Activated CD4-positive, alpha-beta memory T cell treated with anti-CD3 and anti-CD28 coated beads for 36 hours (primary cell): ENCODE measurements around the gene RAD51. TPM values are rescaled to one million over a fixed set of nuclear protein-coding genes. Genes with fewer than 3 reads are reported as not detected.

Source experiments
- CTCF ChIA-PET: fragments of 350-600 bp; sonication (Branson Sonifier 250); formaldehyde crosslinking; loops from one replicate; lab custom pipeline; 2021; ENCODE audit warnings: antibody characterized with exemption, inconsistent platforms; lab: Charles Lee
- POLR2A ChIA-PET: fragments of 350-600 bp; sonication (Branson Sonifier 250); formaldehyde crosslinking; loops from one replicate; lab custom pipeline; 2021; ENCODE audit warnings: antibody characterized with exemption; lab: Charles Lee
- DNase-seq: peaks from one replicate; pipeline ENCODE4 v3.0.0-alpha.2; 2020
- H3K27ac Mint-ChIP-seq: one replicate; pipeline ENCODE4 v1.8.0; 2021; ENCODE audit warnings: mixed read lengths
- H3K27me3 Mint-ChIP-seq: one replicate; pipeline ENCODE4 v1.8.0; 2021; ENCODE audit warnings: mixed read lengths
- H3K36me3 Mint-ChIP-seq: one replicate; pipeline ENCODE4 v1.8.0; 2021; ENCODE audit warnings: mixed read lengths
- H3K4me1 Mint-ChIP-seq: one replicate; pipeline ENCODE4 v1.8.0; 2021; ENCODE audit warnings: low read depth, mixed read lengths
- H3K4me3 Mint-ChIP-seq: one replicate; pipeline ENCODE4 v1.8.0; 2021; ENCODE audit warnings: mild to moderate bottlenecking, mixed read lengths
- H3K9me3 Mint-ChIP-seq: one replicate; pipeline ENCODE4 v1.8.0; 2021; ENCODE audit warnings: mixed read lengths
- intact Hi-C: fragments of 100-400 bp; cut with micrococcal nuclease; formaldehyde crosslinking; loops from one replicate; pipeline ENCODE4 v1.15.1; 2023
- total RNA-seq, 2 experiments: library from RNA; stranded (reverse); gene quantifications; one replicate each; pipeline ENCODE4 v1.2.3, GENCODE V29; 2021

The RAD51 gene
- total RNA-seq, 2 experiments from 2014 or later = 67.1 to 70.0 TPM

GRCh38 chr15:40722354-40722753 lies 27.4 kb downstream of the RAD51 start:
- Mint-ChIP-seq H3K9me3 (no peaks in the 10 kb centered on the region), H3K27ac (no peak overlapping the region), H3K36me3 (peaks cover 31% of the 10 kb centered on the region), H3K4me3 (no peak overlapping the region), H3K27me3 (no peaks in the 10 kb centered on the region), H3K4me1 (peaks cover 14% of the 10 kb centered on the region)
- POLR2A ChIA-PET = interaction anchor here (0.6 kb wide), 1 partner anchor 43 kb away, joined by 5 read pairs; no protein-coding TSS in a partner anchor
- no peak for DNase-seq
- CTCF ChIA-PET = interaction anchor here (0.8 to 1.3 kb wide), 3 partner anchors 17 to 136 kb away, joined by 3 to 7 read pairs (median 3); no protein-coding TSS in a partner anchor
- intact Hi-C loops = loop anchor here (2.0 kb wide), 1 partner anchor 28 kb away; the partner anchor contains the start of gene RAD51

GRCh38 chr15:40722934-40723333 lies 28.0 kb downstream of the RAD51 start:
- Mint-ChIP-seq H3K27ac (no peak overlapping the region), H3K9me3 (no peaks in the 10 kb centered on the region), H3K36me3 (peaks cover 26% of the 10 kb centered on the region), H3K4me3 (no peak overlapping the region), H3K4me1 (peaks cover 14% of the 10 kb centered on the region), H3K27me3 (no peaks in the 10 kb centered on the region)
- DNase-seq = no peak
- ChIA-PET CTCF (interaction anchor here (0.8 to 1.3 kb wide), 3 partner anchors 18 to 136 kb away, joined by 3 to 7 read pairs (median 3); no protein-coding TSS in a partner anchor), POLR2A (interaction anchor here (0.6 kb wide), 1 partner anchor 43 kb away, joined by 5 read pairs; no protein-coding TSS in a partner anchor)
- intact Hi-C loops = loop anchor here (2.0 kb wide), 1 partner anchor 28 kb away; the partner anchor contains the start of gene RAD51

- H3K36me3 Mint-ChIP-seq = peaks cover 28% of the 10 kb centered on the region
- DNase-seq = no peak
- no peaks in the 10 kb centered on the region for H3K27me3 Mint-ChIP-seq
- H3K9me3 Mint-ChIP-seq = no peaks in the 10 kb centered on the region
- intact Hi-C loops = loop anchor here (2.0 kb wide), 1 partner anchor 29 kb away; the partner anchor contains the start of gene RAD51
- no peak overlapping the region for H3K4me3 Mint-ChIP-seq
- H3K4me1 Mint-ChIP-seq = peaks cover 14% of the 10 kb centered on the region
- ChIA-PET POLR2A (interaction anchor here (0.7 kb wide), 1 partner anchor 9 kb away, joined by 3 read pairs; no protein-coding TSS in a partner anchor), CTCF (interaction anchor here (0.5 to 1.3 kb wide), 4 partner anchors 9 to 137 kb away, joined by 3 to 7 read pairs (median 4); no protein-coding TSS in a partner anchor)
- H3K27ac Mint-ChIP-seq = no peak overlapping the region
Observed at GRCh38 chr15:40723919-40724318, 28.9 kb downstream of the RAD51 start.

- H3K4me3 Mint-ChIP-seq = no peak overlapping the region
- intact Hi-C loops = no loop called here
- no peak overlapping the region for H3K27ac Mint-ChIP-seq
- POLR2A ChIA-PET = no interaction called here
- no peaks in the 10 kb centered on the region for H3K4me1 Mint-ChIP-seq
- DNase-seq = no peak
- no peaks in the 10 kb centered on the region for H3K9me3 Mint-ChIP-seq
- no peaks in the 10 kb centered on the region for H3K27me3 Mint-ChIP-seq
- H3K36me3 Mint-ChIP-seq = peaks cover 47% of the 10 kb centered on the region
- CTCF ChIA-PET = interaction anchor here (1.2 to 2.3 kb wide), 3 partner anchors 12 to 52 kb away, joined by 3 to 7 read pairs (median 5); no protein-coding TSS in a partner anchor
Observed at GRCh38 chr15:40731034-40731433, 36.1 kb downstream of the RAD51 start.

DNA sequence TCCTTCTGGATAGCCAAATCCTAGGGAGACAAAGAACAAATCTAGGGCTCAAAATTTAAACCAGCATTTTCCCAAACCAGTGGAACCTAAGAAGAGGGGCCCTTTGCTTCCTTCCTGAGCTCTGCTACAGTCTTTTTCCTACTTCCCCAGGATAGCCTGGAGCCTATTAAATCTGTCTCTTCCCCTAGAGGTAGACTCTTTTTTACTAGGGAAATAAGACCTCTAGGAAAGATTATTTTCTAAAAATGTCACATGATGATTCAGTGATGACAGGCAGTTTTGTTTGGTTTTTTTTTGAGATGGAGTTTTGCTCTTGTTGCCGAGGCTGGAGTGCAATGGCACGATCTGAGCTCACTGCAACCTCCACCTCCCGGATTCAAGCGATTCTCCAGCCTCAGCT lies 41.6 kb downstream of the RAD51 start:
- no peaks in the 10 kb centered on the region for H3K27me3 Mint-ChIP-seq
- no peak for DNase-seq
- no peaks in the 10 kb centered on the region for H3K9me3 Mint-ChIP-seq
- intact Hi-C loops = no loop called here
- H3K36me3 Mint-ChIP-seq = peaks cover 44% of the 10 kb centered on the region
- ChIA-PET CTCF (no interaction called here), POLR2A (no interaction called here)
- no peaks in the 10 kb centered on the region for H3K4me1 Mint-ChIP-seq
- H3K4me3 Mint-ChIP-seq = no peak overlapping the region
- H3K27ac Mint-ChIP-seq = peak overlapping the region; percentile 5

DNA sequence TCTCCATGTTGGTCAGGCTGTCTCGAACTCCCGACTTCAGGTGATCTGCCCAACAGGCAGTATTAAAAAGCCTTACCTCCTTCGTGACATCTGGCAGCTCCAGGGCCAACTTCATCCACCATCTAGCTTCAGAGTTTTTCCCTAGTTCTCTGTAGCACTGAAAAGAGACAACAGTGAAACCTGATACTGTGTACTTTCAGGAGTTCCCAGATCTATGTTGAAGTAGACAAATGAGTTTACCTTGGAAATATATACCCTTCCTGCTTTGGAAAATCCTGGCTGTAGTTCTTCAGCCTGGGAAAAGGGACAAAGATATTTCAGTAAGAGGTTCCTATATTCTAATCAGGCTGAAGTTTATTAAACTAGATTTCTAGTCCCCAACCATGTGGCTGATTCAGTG lies 42.1 kb downstream of the RAD51 start:
- DNase-seq = no peak
- Mint-ChIP-seq H3K27me3 (no peaks in the 10 kb centered on the region), H3K9me3 (no peaks in the 10 kb centered on the region), H3K27ac (no peak overlapping the region), H3K4me3 (no peak overlapping the region), H3K4me1 (no peaks in the 10 kb centered on the region), H3K36me3 (peaks cover 40% of the 10 kb centered on the region)
- intact Hi-C loops = no loop called here
- POLR2A ChIA-PET = no interaction called here
- CTCF ChIA-PET = no interaction called here

DNA sequence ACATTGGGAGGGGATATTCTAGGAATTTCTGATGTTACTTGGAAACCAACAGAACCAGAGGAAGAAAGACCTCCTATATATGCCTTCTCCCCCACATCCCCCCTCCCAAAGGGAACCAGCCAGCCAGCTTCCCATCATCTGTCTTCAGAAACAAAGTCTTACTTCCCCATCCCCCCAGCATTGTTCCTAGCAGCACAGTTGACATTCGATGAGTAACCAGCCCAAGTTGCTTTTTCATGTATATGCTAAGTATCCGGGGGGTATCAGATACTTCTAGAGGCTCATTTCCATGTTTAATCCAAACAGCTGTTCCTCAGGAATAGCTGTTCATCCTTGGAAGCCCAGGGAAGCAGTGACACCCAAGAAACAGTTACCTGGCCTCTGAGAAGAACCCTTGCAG lies 44.1 kb downstream of the RAD51 start:
- ChIA-PET POLR2A (interaction anchor here (0.7 kb wide), 1 partner anchor 44 kb away, joined by 3 read pairs; the partner anchor contains the start of gene RAD51), CTCF (interaction anchor here (1.0 to 1.6 kb wide), 3 partner anchors 43 to 151 kb away, joined by 3 to 9 read pairs (median 3); no protein-coding TSS in a partner anchor)
- Mint-ChIP-seq H3K9me3 (no peaks in the 10 kb centered on the region), H3K4me3 (no peak overlapping the region), H3K36me3 (peaks cover 44% of the 10 kb centered on the region), H3K27ac (no peak overlapping the region), H3K4me1 (peaks cover 15% of the 10 kb centered on the region), H3K27me3 (no peaks in the 10 kb centered on the region)
- DNase-seq = no peak
- intact Hi-C loops = no loop called here

DNA sequence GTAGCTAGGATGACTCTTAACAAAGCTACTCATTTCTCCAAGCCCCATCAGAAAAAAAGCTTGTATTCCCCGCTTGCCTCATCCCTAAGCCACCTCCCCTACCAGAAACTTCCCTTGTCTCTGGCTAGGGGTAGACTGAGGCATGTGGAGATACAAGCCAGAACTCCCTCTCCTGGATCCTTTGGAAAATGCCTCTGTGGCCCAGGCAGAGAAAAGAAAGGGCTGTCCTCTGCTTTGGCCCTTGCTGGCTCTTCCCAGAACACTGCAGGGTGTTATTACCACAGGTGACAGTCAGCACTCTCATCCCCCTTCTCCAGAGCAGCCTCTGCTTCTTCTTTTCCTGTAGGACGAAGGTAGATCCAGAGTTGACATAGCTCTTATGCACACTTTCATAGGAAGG lies 44.9 kb downstream of the RAD51 start:
- H3K4me1 Mint-ChIP-seq = peaks cover 23% of the 10 kb centered on the region
- ChIA-PET CTCF (interaction anchor here (1.0 to 1.6 kb wide), 2 partner anchors 43 to 151 kb away, joined by 3 to 9 read pairs; no protein-coding TSS in a partner anchor), POLR2A (interaction anchor here (0.6 kb wide), 1 partner anchor 72 kb away, joined by 5 read pairs; no protein-coding TSS in a partner anchor)
- peaks cover 40% of the 10 kb centered on the region for H3K36me3 Mint-ChIP-seq
- no peaks in the 10 kb centered on the region for H3K27me3 Mint-ChIP-seq
- H3K9me3 Mint-ChIP-seq = no peaks in the 10 kb centered on the region
- no peak overlapping the region for H3K27ac Mint-ChIP-seq
- no peak overlapping the region for H3K4me3 Mint-ChIP-seq
- intact Hi-C loops = loop anchor here (5.0 kb wide), 1 partner anchor 152 kb away; the partner anchor contains the start of gene VPS18
- no peak for DNase-seq

DNA sequence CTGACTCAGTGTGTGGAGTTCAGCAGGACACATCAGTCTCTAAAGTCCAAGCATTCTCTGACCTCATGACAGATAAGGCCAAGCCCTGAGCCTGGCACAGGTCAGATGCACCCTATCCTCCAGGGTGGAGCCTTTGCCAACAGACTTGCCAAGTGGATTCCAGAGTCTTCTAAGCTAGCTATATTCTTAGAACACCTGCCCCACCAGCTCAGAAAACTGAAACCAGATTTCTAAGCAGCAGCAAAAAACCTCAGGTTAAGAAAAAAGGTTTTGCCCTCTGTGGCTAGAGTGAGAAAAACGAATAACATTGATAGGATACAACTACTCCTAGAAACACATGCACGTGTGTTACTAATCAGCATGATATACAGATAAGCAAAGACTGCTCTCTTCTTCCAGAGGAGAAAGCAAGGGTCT lies 48.5 kb downstream of the RAD51 start:
- Mint-ChIP-seq H3K36me3 (peaks cover 31% of the 10 kb centered on the region), H3K27me3 (no peaks in the 10 kb centered on the region), H3K4me3 (no peak overlapping the region), H3K9me3 (no peaks in the 10 kb centered on the region), H3K4me1 (peaks cover 29% of the 10 kb centered on the region), H3K27ac (peak overlapping the region; percentile 89)
- DNase-seq = peak; percentile 19
- ChIA-PET POLR2A (interaction anchor here (0.6 to 2.6 kb wide), 6 partner anchors 8 to 50 kb away, joined by 3 to 16 read pairs (median 4); partner anchors contain the start of genes C15orf62, RAD51 and RMDN3), CTCF (interaction anchor here (0.6 to 5.3 kb wide), 11 partner anchors 12 to 178 kb away, joined by 3 to 34 read pairs (median 4); partner anchors contain the start of genes RAD51 and VPS18)
- intact Hi-C loops = loop anchor here (1.0 to 5.0 kb wide), 2 partner anchors 49 to 149 kb away; partner anchors contain the start of gene VPS18

DNA sequence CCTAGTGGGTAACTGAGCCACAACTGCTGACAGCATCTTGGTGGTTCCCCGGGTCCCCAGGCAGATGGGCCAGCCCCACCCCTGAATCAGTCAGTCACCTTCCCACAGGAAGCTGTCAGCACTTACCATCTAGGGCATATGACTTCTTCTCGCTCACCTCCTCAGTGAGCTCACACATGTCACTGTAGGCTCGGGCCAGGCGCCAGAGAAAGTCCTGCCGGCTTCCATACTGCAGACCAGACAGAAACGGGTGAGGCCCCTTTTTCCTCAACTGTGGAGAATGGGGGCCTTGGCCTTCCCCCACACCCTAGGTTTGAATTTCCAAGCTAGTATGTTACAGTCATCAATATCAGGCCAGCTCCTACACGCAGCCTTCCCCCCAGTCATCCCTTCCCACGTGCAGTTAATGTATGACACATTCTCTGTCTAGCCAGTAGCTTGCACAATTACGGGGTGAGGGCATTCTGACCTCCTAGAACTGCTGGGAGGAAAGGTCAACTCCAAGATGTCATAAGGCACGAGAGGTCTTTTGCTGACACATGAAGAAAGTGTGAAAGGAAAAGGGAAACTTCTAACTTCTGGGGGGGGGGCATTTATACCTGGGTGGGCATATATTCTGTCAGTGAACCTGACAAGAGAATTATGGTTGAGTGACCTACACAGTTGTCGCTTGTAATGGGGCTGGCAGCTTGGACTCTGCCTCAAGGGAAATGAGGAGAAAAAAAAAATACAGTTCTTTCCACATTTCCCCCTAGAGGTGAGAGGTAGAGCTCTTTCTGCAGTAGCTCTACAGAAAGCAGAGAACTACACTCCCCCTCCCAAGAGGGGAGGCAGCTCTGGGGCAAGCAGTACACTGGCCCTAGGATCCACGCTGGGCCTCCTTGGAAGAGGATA lies 49.2 kb downstream of the RAD51 start:
- no peaks in the 10 kb centered on the region for H3K27me3 Mint-ChIP-seq
- H3K36me3 Mint-ChIP-seq = peaks cover 26% of the 10 kb centered on the region
- ChIA-PET CTCF (interaction anchor here (0.6 to 5.3 kb wide), 14 partner anchors 10 to 179 kb away, joined by 3 to 34 read pairs (median 4); partner anchors contain the start of genes RAD51 and VPS18), POLR2A (interaction anchor here (0.7 to 2.6 kb wide), 7 partner anchors 9 to 49 kb away, joined by 3 to 16 read pairs (median 4); partner anchors contain the start of genes C15orf62, GCHFR, RAD51 and RMDN3)
- H3K27ac Mint-ChIP-seq = peak overlapping the region; percentile 89
- H3K4me3 Mint-ChIP-seq = peak overlapping the region; percentile 49
- no peaks in the 10 kb centered on the region for H3K9me3 Mint-ChIP-seq
- DNase-seq = peak; percentile 86
- intact Hi-C loops = loop anchor here (1.0 to 5.0 kb wide), 7 partner anchors 11 to 149 kb away; partner anchors contain the start of genes DNAJC17, KNL1, RMDN3 and VPS18
- H3K4me1 Mint-ChIP-seq = peaks cover 29% of the 10 kb centered on the region

GRCh38 chr15:40744815-40745152 lies 49.8 kb downstream of the RAD51 start:
- intact Hi-C loops = loop anchor here (1.0 to 5.0 kb wide), 6 partner anchors 11 to 150 kb away; partner anchors contain the start of genes DNAJC17, KNL1, RMDN3 and VPS18
- Mint-ChIP-seq H3K27me3 (no peaks in the 10 kb centered on the region), H3K27ac (peak overlapping the region; percentile 89), H3K4me3 (no peak overlapping the region), H3K36me3 (peaks cover 30% of the 10 kb centered on the region), H3K9me3 (no peaks in the 10 kb centered on the region), H3K4me1 (peaks cover 29% of the 10 kb centered on the region)
- DNase-seq = no peak
- CTCF ChIA-PET = interaction anchor here (1.0 to 5.3 kb wide), 10 partner anchors 9 to 149 kb away, joined by 3 to 34 read pairs (median 4); partner anchors contain the start of genes RAD51 and VPS18
- POLR2A ChIA-PET = interaction anchor here (0.7 to 2.6 kb wide), 4 partner anchors 10 to 50 kb away, joined by 4 to 16 read pairs (median 6); partner anchors contain the start of genes GCHFR, RAD51 and RMDN3
